Epithelial cell of alveolus of lung (primary cell): ENCODE measurements around the gene TAAR9. TPM values are rescaled to one million over a fixed set of nuclear protein-coding genes. Genes with fewer than 3 reads are reported as not detected.

ENCODE experiments used
- total RNA-seq: library from RNA; depleted of rRNA; stranded (reverse); fragments of >200 nt; gene quantifications from 2 replicates; pipeline ENCODE4 v1.2.1, GENCODE V29; 2015

The TAAR9 gene, protein sequence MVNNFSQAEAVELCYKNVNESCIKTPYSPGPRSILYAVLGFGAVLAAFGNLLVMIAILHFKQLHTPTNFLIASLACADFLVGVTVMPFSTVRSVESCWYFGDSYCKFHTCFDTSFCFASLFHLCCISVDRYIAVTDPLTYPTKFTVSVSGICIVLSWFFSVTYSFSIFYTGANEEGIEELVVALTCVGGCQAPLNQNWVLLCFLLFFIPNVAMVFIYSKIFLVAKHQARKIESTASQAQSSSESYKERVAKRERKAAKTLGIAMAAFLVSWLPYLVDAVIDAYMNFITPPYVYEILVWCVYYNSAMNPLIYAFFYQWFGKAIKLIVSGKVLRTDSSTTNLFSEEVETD
- total RNA-seq, result not detected in 2 replicates

GRCh38 chr6:132537977-132538376 is at the start of gene TAAR9:
TSS of gene TAAR9 (plus strand) at chr6:132538277. CDS start at chr6:132538290, 13 bp downstream.

GRCh38 chr6:132512638-132513632 is 25.1 kb upstream of the TAAR9 start, which contains the start of gene STX7:
TSS of gene STX7 (minus strand) at chr6:132513116. CDS start at chr6:132503530, 9,586 bp downstream.

DNA sequence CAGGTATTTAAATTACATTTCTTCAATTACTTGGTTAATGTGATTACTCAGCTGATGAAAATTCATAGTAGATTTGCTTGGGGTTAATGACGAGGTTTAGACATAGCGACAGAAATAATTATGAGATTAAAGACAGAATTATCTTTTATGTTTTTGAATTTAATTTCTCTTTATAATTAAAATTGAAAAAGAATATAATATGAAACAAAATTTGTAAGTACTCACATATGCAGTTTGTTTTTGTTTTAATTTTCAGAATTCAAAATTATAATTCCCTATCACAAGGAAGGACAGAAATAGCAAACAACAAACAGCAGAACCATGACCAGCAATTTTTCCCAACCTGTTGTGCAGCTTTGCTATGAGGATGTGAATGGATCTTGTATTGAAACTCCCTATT is 14.3 kb downstream of the TAAR9 start, which contains the start of gene TAAR8:
Gene TAAR8 (plus strand): TSS at position 301 of the 400 bp plus-strand sequence. CDS start 21 bp downstream, at position 322.

DNA sequence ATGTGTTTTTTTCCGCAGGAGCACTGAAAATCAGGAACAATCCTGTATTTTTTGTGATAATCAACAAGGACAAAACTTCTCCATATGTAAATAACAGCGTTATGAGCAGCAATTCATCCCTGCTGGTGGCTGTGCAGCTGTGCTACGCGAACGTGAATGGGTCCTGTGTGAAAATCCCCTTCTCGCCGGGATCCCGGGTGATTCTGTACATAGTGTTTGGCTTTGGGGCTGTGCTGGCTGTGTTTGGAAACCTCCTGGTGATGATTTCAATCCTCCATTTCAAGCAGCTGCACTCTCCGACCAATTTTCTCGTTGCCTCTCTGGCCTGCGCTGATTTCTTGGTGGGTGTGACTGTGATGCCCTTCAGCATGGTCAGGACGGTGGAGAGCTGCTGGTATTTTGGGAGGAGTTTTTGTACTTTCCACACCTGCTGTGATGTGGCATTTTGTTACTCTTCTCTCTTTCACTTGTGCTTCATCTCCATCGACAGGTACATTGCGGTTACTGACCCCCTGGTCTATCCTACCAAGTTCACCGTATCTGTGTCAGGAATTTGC is 32.2 kb downstream of the TAAR9 start, which contains the start of gene TAAR6:
Gene TAAR6 (plus strand): TSS at position 102 of the 557 bp plus-strand sequence. CDS start 0 bp downstream, at position 102.

Other genes with a start within 250 kb of the TAAR9 start
- gene MOXD1, start 136.8 kb upstream of the TAAR9 start, total RNA-seq, result 16.0 and 20.6 TPM in 2 replicates
- 13.3 and 13.8 TPM in 2 replicates for gene STX7, start 25.2 kb upstream of the TAAR9 start, total RNA-seq
- gene TAAR8, start 14.4 kb downstream of the TAAR9 start, total RNA-seq, result not detected in 2 replicates
- not detected in 2 replicates for gene TAAR6, start 32.0 kb downstream of the TAAR9 start, total RNA-seq
- gene TAAR5, start 51.5 kb downstream of the TAAR9 start, total RNA-seq, result not detected in 2 replicates
- not detected in 2 replicates for gene TAAR2, start 86.0 kb downstream of the TAAR9 start, total RNA-seq
- gene TAAR1, start 120.9 kb downstream of the TAAR9 start, total RNA-seq, result not detected in 2 replicates
- gene VNN1, start 175.8 kb downstream of the TAAR9 start, total RNA-seq, result 0.13 TPM in 1 of 2 replicates, not detected in the other
- gene VNN2, start 219.6 kb downstream of the TAAR9 start, total RNA-seq, result 0.39 TPM in 1 of 2 replicates, not detected in the other